HepG2 (cell line): Measurements from ENCODE around the gene ZFP36. TPM values are rescaled to one million over a fixed set of nuclear protein-coding genes. Genes with fewer than 3 reads are reported as not detected.

Source experiments
- ARHGAP35 ChIP-seq: sonication (generic); formaldehyde crosslinking; IDR thresholded peaks from 2 replicates; pipeline ENCODE4 v1.9.0; 2022; ENCODE audit warnings: mild to moderate bottlenecking, inconsistent platforms, moderate library complexity, missing genetic modification reagents, borderline replicate concordance
- ATRX ChIP-seq: sonication (generic); formaldehyde crosslinking; IDR thresholded peaks from 2 replicates; pipeline ENCODE4 v1.4.0; 2020; ENCODE audit warnings: missing genetic modification reagents, borderline replicate concordance
- DNMT1 ChIP-seq: sonication (generic); formaldehyde crosslinking; IDR thresholded peaks from 2 replicates; pipeline ENCODE4 v1.5.1; 2020; ENCODE audit warnings: mild to moderate bottlenecking, missing genetic modification reagents
- ETV5 ChIP-seq: IDR thresholded peaks from 2 replicates; pipeline ENCODE4 v1.6.1; 2018; ENCODE audit warnings: missing biosample characterization, missing genetic modification reagents, inconsistent platforms, borderline replicate concordance
- GATAD1 ChIP-seq: IDR thresholded peaks from 2 replicates; pipeline ENCODE4 v1.6.1; 2016; ENCODE audit warnings: missing genetic modification reagents, missing compliant biosample characterization
- HHEX ChIP-seq: IDR thresholded peaks from 2 replicates; pipeline ENCODE4 v1.6.1; 2016; ENCODE audit warnings: control low read depth
- HIVEP1 ChIP-seq: sonication (generic); formaldehyde crosslinking; IDR thresholded peaks from 2 replicates; pipeline ENCODE4 v1.4.0; 2020; ENCODE audit warnings: mild to moderate bottlenecking, missing genetic modification reagents
- MEIS2 ChIP-seq: sonication (generic); formaldehyde crosslinking; IDR thresholded peaks from 2 replicates; pipeline ENCODE4 v1.9.0; 2021; ENCODE audit warnings: mild to moderate bottlenecking, missing genetic modification reagents
- MTA1 ChIP-seq: sonication (generic); formaldehyde crosslinking; IDR thresholded peaks from 2 replicates; pipeline ENCODE4 v1.4.0; 2020; ENCODE audit warnings: missing genetic modification reagents, mild to moderate bottlenecking, borderline replicate concordance
- NAIF1 ChIP-seq: sonication (generic); formaldehyde crosslinking; IDR thresholded peaks from 2 replicates; pipeline ENCODE4 v1.5.0; 2020; ENCODE audit warnings: mild to moderate bottlenecking, missing genetic modification reagents, borderline replicate concordance
- NCOA2 ChIP-seq: sonication (generic); formaldehyde crosslinking; IDR thresholded peaks from 2 replicates; pipeline ENCODE4 v1.8.0; 2022; ENCODE audit warnings: inconsistent platforms
- NFIB ChIP-seq: sonication (generic); formaldehyde crosslinking; IDR thresholded peaks from 2 replicates; pipeline ENCODE4 v1.9.0; 2021; ENCODE audit warnings: missing genetic modification reagents, mild to moderate bottlenecking, borderline replicate concordance
- RFXANK ChIP-seq: IDR thresholded peaks from 2 replicates; pipeline ENCODE4 v1.6.1; 2016
- TBP ChIP-seq: sonication (generic); formaldehyde crosslinking; IDR thresholded peaks from 2 replicates; pipeline ENCODE4 v1.5.0; 2020; ENCODE audit warnings: missing genetic modification reagents
- ZIK1 ChIP-seq: sonication (generic); formaldehyde crosslinking; IDR thresholded peaks from 2 replicates; pipeline ENCODE4 v1.5.0; 2020; ENCODE audit warnings: mild to moderate bottlenecking, low read depth, missing genetic modification reagents, borderline replicate concordance
- ZNF138 ChIP-seq: sonication (generic); formaldehyde crosslinking; IDR thresholded peaks from 2 replicates; pipeline ENCODE4 v1.5.0; 2020; ENCODE audit warnings: mild to moderate bottlenecking, low read depth, missing genetic modification reagents
- ZNF235 ChIP-seq: sonication (generic); formaldehyde crosslinking; IDR thresholded peaks from 2 replicates; pipeline ENCODE4 v1.8.1; 2023; ENCODE audit warnings: mild to moderate bottlenecking, missing genetic modification reagents, borderline replicate concordance
- ZNF326 ChIP-seq: sonication (generic); formaldehyde crosslinking; IDR thresholded peaks from 2 replicates; pipeline ENCODE4 v1.4.0; 2020; ENCODE audit warnings: missing genetic modification reagents, borderline replicate concordance
- ZNF484 ChIP-seq: sonication (generic); formaldehyde crosslinking; IDR thresholded peaks from 2 replicates; pipeline ENCODE4 v1.5.1; 2020; ENCODE audit warnings: mild to moderate bottlenecking, low read depth, missing genetic modification reagents, borderline replicate concordance
- ZNF674 ChIP-seq: sonication (generic); formaldehyde crosslinking; IDR thresholded peaks from 2 replicates; pipeline ENCODE4 v1.5.0; 2020; ENCODE audit warnings: low read depth, mild to moderate bottlenecking, missing genetic modification reagents
- polyA plus RNA-seq, 8 experiments: library from polyadenylated mRNA; depleted of rRNA in 3 of 8; stranded (reverse) in 7 of 8; unstranded in 1 of 8; fragments of >200 nt; fragmentation: Illumina TruSeq in 4 of 8; extraction: Trizol in 4 of 8; gene quantifications; 2 replicates each; pipeline versions ENCODE4 v1.2.1 to v1.2.3, GENCODE V29; 2011 to 2016; ENCODE audit warnings: low read depth in 4 of 8, missing spikeins in 1 of 8, mixed read lengths in 1 of 8; ENCODE audit not compliant: insufficient read depth in 1 of 8
- total RNA-seq, 5 experiments: library from RNA; depleted of rRNA; stranded (reverse); fragments of >200 nt; fragmentation: Illumina TruSeq; extraction: Trizol; gene quantifications; 2 replicates each; pipeline ENCODE4 v1.2.3, GENCODE V29; 2016; ENCODE audit warnings: low read depth in 1 of 5
- TF ChIP-seq, protein P1 (sequence below): IDR thresholded peaks from 2 replicates; pipeline ENCODE4 v1.6.1; 2012; ENCODE audit warnings: low read length, improper control_type of control experiment
- TF ChIP-seq, protein P2 (sequence below): sonication (generic); formaldehyde crosslinking; IDR thresholded peaks from 2 replicates; pipeline ENCODE4 v1.4.0; 2020; ENCODE audit warnings: mild to moderate bottlenecking, low read depth, missing genetic modification reagents
- TF ChIP-seq, protein P3 (sequence below): IDR thresholded peaks from 2 replicates; pipeline ENCODE4 v1.6.1; 2016
- TF ChIP-seq, protein P4 (sequence below): sonication (generic); formaldehyde crosslinking; IDR thresholded peaks from 2 replicates; pipeline ENCODE4 v1.4.0; 2020; ENCODE audit warnings: mild to moderate bottlenecking, missing genetic modification reagents
- TF ChIP-seq, protein P5 (sequence below): sonication (generic); formaldehyde crosslinking; conservative IDR thresholded peaks from 2 replicates; pipeline ENCODE4 v1.8.1; 2023; ENCODE audit warnings: missing genetic modification reagents

The ZFP36 gene
- total and polyA plus RNA-seq, 2 of the 13 experiments (the other 11 are each of a cell fraction or from before 2014, with no cell fraction given): 1.4 to 1.7 TPM

DNA sequence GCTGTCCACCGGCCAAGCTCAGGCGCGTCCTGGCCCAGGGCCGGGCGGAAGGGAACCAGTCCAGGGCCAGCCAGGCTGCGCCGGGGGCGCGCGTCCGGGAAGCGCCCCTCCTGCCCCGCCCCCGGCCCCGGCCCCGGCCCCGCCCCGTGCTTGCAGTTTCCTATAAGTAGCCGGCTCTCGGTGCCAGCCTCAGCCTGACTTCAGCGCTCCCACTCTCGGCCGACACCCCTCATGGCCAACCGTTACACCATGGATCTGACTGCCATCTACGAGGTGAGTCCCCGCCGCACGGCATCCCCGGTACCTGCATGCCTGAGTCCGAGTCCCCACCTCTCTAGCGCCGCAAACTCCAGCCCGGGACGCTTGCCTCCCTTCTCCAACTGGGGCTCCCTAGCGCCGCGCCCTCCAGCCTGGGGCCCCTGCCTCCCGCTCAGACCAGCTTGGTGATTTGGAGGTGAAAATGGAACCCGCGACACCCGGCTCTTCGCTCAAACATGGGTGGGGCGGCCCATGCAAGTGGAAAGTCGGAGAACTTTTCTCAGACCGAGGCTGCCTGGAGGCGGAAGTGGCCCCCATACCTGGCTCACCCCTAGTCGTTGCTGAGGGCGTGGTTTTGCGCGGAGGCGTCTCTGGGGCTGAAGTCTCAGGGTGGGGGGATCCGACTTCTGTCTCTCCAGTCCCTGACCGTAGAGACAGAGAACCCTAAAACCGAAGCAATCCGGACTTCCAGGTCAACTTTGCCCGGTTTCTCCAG lies at the start of gene ZFP36 (continued):
- TF ChIP-seq, protein P1, sequence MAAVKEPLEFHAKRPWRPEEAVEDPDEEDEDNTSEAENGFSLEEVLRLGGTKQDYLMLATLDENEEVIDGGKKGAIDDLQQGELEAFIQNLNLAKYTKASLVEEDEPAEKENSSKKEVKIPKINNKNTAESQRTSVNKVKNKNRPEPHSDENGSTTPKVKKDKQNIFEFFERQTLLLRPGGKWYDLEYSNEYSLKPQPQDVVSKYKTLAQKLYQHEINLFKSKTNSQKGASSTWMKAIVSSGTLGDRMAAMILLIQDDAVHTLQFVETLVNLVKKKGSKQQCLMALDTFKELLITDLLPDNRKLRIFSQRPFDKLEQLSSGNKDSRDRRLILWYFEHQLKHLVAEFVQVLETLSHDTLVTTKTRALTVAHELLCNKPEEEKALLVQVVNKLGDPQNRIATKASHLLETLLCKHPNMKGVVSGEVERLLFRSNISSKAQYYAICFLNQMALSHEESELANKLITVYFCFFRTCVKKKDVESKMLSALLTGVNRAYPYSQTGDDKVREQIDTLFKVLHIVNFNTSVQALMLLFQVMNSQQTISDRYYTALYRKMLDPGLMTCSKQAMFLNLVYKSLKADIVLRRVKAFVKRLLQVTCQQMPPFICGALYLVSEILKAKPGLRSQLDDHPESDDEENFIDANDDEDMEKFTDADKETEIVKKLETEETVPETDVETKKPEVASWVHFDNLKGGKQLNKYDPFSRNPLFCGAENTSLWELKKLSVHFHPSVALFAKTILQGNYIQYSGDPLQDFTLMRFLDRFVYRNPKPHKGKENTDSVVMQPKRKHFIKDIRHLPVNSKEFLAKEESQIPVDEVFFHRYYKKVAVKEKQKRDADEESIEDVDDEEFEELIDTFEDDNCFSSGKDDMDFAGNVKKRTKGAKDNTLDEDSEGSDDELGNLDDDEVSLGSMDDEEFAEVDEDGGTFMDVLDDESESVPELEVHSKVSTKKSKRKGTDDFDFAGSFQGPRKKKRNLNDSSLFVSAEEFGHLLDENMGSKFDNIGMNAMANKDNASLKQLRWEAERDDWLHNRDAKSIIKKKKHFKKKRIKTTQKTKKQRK: no peak
- TF ChIP-seq ZIK1 (CRISPR knock-in tag) (no peak), NAIF1 (no peak), ETV5 (no peak), HIVEP1 (CRISPR knock-in tag) (no peak), NCOA2 (CRISPR knock-in tag) (no peak; the same call in 1 of the 2 replicates), ZNF235 (no peak), ATRX (CRISPR knock-in tag) (no peak), TBP (no peak), ZNF138 (CRISPR knock-in tag) (0 out of 2 replicates have a peak, but pooled peaks have one; percentile 78), RFXANK (no peak), ZNF484 (no peak), ARHGAP35 (CRISPR knock-in tag) (peak; percentile 54; the same call in 1 of the 2 replicates), ZNF674 (no peak), MEIS2 (no peak), GATAD1 (no peak), DNMT1 (CRISPR knock-in tag) (0 out of 2 replicates have a peak, but pooled peaks have one; percentile 59), NFIB (CRISPR knock-in tag) (no peak), MTA1 (CRISPR knock-in tag) (no peak; the same call in 1 of the 2 replicates), ZNF326 (no peak), HHEX (no peak)
- TF ChIP-seq, protein P2, sequence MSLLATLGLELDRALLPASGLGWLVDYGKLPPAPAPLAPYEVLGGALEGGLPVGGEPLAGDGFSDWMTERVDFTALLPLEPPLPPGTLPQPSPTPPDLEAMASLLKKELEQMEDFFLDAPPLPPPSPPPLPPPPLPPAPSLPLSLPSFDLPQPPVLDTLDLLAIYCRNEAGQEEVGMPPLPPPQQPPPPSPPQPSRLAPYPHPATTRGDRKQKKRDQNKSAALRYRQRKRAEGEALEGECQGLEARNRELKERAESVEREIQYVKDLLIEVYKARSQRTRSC (CRISPR knock-in tag): peak; percentile 28; the same call in 1 of the 2 replicates
- TF ChIP-seq, protein P3, sequence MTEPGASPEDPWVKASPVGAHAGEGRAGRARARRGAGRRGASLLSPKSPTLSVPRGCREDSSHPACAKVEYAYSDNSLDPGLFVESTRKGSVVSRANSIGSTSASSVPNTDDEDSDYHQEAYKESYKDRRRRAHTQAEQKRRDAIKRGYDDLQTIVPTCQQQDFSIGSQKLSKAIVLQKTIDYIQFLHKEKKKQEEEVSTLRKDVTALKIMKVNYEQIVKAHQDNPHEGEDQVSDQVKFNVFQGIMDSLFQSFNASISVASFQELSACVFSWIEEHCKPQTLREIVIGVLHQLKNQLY (CRISPR knock-in tag): peak; percentile 32; the same call in 1 of the 2 replicates
- TF ChIP-seq, protein P4, sequence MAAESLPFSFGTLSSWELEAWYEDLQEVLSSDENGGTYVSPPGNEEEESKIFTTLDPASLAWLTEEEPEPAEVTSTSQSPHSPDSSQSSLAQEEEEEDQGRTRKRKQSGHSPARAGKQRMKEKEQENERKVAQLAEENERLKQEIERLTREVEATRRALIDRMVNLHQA (CRISPR knock-in tag): no peak
- TF ChIP-seq, protein P5, sequence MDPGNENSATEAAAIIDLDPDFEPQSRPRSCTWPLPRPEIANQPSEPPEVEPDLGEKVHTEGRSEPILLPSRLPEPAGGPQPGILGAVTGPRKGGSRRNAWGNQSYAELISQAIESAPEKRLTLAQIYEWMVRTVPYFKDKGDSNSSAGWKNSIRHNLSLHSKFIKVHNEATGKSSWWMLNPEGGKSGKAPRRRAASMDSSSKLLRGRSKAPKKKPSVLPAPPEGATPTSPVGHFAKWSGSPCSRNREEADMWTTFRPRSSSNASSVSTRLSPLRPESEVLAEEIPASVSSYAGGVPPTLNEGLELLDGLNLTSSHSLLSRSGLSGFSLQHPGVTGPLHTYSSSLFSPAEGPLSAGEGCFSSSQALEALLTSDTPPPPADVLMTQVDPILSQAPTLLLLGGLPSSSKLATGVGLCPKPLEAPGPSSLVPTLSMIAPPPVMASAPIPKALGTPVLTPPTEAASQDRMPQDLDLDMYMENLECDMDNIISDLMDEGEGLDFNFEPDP (CRISPR knock-in tag): no peak
